Neural progenitor cell (in vitro differentiated cells): ENCODE measurements around the gene ABCC3. TPM values are rescaled to one million over a fixed set of nuclear protein-coding genes. Genes with fewer than 3 reads are reported as not detected.

ENCODE experiments used
- DNase-seq: peaks from one replicate; pipeline ENCODE4 v3.0.0-alpha.2; 2016; ENCODE audit warnings: low spot score
- H2AFZ ChIP-seq: fragments of 200-600 bp; sonication (generic); replicated peaks from 2 replicates; pipeline ENCODE4 v1.6.1; 2016; ENCODE audit warnings: antibody characterized with exemption
- H3F3A ChIP-seq: fragments of 200-600 bp; sonication (generic); 2 replicates; pipeline ENCODE4 v1.6.1; 2016; ENCODE audit warnings: antibody characterized with exemption, low read depth
- H3K27ac ChIP-seq: fragments of 200-600 bp; sonication (generic); 2 replicates; pipeline ENCODE4 v1.5.1; 2016; ENCODE audit warnings: mild to moderate bottlenecking
- H3K27me3 ChIP-seq: fragments of 200-600 bp; sonication (generic); 2 replicates; pipeline ENCODE4 v1.6.1; 2016; ENCODE audit warnings: mild to moderate bottlenecking, moderate library complexity
- H3K36me3 ChIP-seq: fragments of 200-600 bp; sonication (generic); 2 replicates; pipeline ENCODE4 v1.5.1; 2016
- H3K4me1 ChIP-seq: fragments of 200-600 bp; sonication (generic); 2 replicates; pipeline ENCODE4 v1.6.1; 2016; ENCODE audit warnings: mixed run types
- H3K4me2 ChIP-seq: fragments of 200-600 bp; sonication (generic); 2 replicates; pipeline ENCODE4 v1.6.1; 2016
- H3K4me3 ChIP-seq: fragments of 200-600 bp; sonication (generic); 2 replicates; pipeline ENCODE4 v1.5.1; 2016
- H3K79me2 ChIP-seq: fragments of 200-600 bp; sonication (generic); 2 replicates; pipeline ENCODE4 v1.6.1; 2016; ENCODE audit warnings: low read depth
- H3K9ac ChIP-seq: fragments of 200-600 bp; sonication (generic); 2 replicates; pipeline ENCODE4 v1.6.1; 2016
- H3K9me3 ChIP-seq: fragments of 200-600 bp; sonication (generic); 2 replicates; pipeline ENCODE4 v1.5.1; 2016; ENCODE audit warnings: low read depth
- H4K20me1 ChIP-seq: fragments of 200-600 bp; sonication (generic); 2 replicates; pipeline ENCODE4 v1.6.1; 2016; ENCODE audit warnings: low read depth
- H3K27ac Mint-ChIP-seq: 3 replicates; pipeline ENCODE4 v1.8.0; 2021; ENCODE audit warnings: mixed read lengths
- H3K27me3 Mint-ChIP-seq: 2 replicates; pipeline ENCODE4 v1.8.0; 2022; ENCODE audit warnings: low read depth, mild to moderate bottlenecking, inconsistent platforms, moderate library complexity, mixed read lengths; ENCODE audit not compliant: insufficient read depth
- H3K36me3 Mint-ChIP-seq: 3 replicates; pipeline ENCODE4 v1.8.0; 2021; ENCODE audit warnings: mixed read lengths
- H3K4me1 Mint-ChIP-seq: 3 replicates; pipeline ENCODE4 v1.8.0; 2021; ENCODE audit warnings: mixed read lengths
- H3K4me3 Mint-ChIP-seq: 3 replicates; pipeline ENCODE4 v1.8.0; 2021; ENCODE audit warnings: mild to moderate bottlenecking, moderate library complexity, mixed read lengths
- H3K9me3 Mint-ChIP-seq: 3 replicates; pipeline ENCODE4 v1.8.0; 2020; ENCODE audit warnings: mixed read lengths
- CTCF ChIP-seq: fragments of 200-600 bp; sonication (generic); IDR thresholded peaks from 2 replicates; pipeline ENCODE4 v1.5.1; 2017; ENCODE audit warnings: antibody characterized with exemption, mild to moderate bottlenecking
- EZH2 ChIP-seq: fragments of 200-600 bp; sonication (generic); IDR thresholded peaks from 2 replicates; pipeline ENCODE4 v1.6.1; 2017; ENCODE audit warnings: antibody characterized with exemption, mild to moderate bottlenecking, moderate library complexity
- EZH2phosphoT487 ChIP-seq: fragments of 200-600 bp; sonication (generic); IDR thresholded peaks from 2 replicates; pipeline ENCODE4 v1.6.1; 2017; ENCODE audit warnings: antibody characterized with exemption
- total RNA-seq: library from RNA; depleted of rRNA; stranded (reverse); fragments of >200 nt; gene quantifications from 2 replicates; pipeline ENCODE4 v1.2.3, GENCODE V29; 2015; ENCODE audit warnings: low replicate concordance

Gene ABCC3
- total RNA-seq, 1 donor from 2014 or later = not detected

- H3K27me3 Mint-ChIP-seq = peaks cover 10% of the 10 kb centered on the region
- no peaks in the 10 kb centered on the region for H3K9me3 Mint-ChIP-seq
- Histone ChIP-seq H3K4me2 (no peak overlapping the region), H3K4me3 (no peak overlapping the region), H3K36me3 (no peaks in the 10 kb centered on the region), H3K79me2 (no peaks in the 10 kb centered on the region), H3K4me1 (no peaks in the 10 kb centered on the region), H4K20me1 (no peaks in the 10 kb centered on the region), H3K27me3 (no peaks in the 10 kb centered on the region), H3F3A (no peaks in the 10 kb centered on the region), H3K27ac (no peak overlapping the region), H3K9me3 (no peaks in the 10 kb centered on the region), H3K9ac (no peak overlapping the region), H2AFZ (no peak overlapping the region)
- no peak overlapping the region for H3K27ac Mint-ChIP-seq
- H3K36me3 Mint-ChIP-seq = no peaks in the 10 kb centered on the region
- TF ChIP-seq CTCF (no peak), EZH2 (no peak), EZH2phosphoT487 (no peak)
- H3K4me3 Mint-ChIP-seq = no peak overlapping the region
- H3K4me1 Mint-ChIP-seq = peaks cover 2% of the 10 kb centered on the region
- no peak for DNase-seq
Measured at GRCh38 chr17:50675627-50676026, 40.9 kb downstream of the ABCC3 start.

- Mint-ChIP-seq H3K4me3 (no peak overlapping the region), H3K9me3 (no peaks in the 10 kb centered on the region), H3K36me3 (no peaks in the 10 kb centered on the region), H3K4me1 (peaks cover 4% of the 10 kb centered on the region), H3K27me3 (peaks cover 9% of the 10 kb centered on the region), H3K27ac (no peak overlapping the region)
- no peak overlapping the region for H2AFZ ChIP-seq
- TF ChIP-seq CTCF = no peak
- TF ChIP-seq EZH2 = no peak
- TF ChIP-seq EZH2phosphoT487 = no peak
- H3K4me1 ChIP-seq = no peaks in the 10 kb centered on the region
- H3K4me3 ChIP-seq = no peak overlapping the region
- H3K79me2 ChIP-seq = no peaks in the 10 kb centered on the region
- no peak overlapping the region for H3K27ac ChIP-seq
- no peak overlapping the region for H3K9ac ChIP-seq
- no peaks in the 10 kb centered on the region for H3K9me3 ChIP-seq
- no peak for DNase-seq
- no peaks in the 10 kb centered on the region for H3F3A ChIP-seq
- no peaks in the 10 kb centered on the region for H4K20me1 ChIP-seq
- H3K36me3 ChIP-seq = no peaks in the 10 kb centered on the region
- H3K27me3 ChIP-seq = no peaks in the 10 kb centered on the region
- H3K4me2 ChIP-seq = no peak overlapping the region
Measured at GRCh38 chr17:50676065-50676975, 41.6 kb downstream of the ABCC3 start.

- no peak for DNase-seq
- no peaks in the 10 kb centered on the region for H3K36me3 Mint-ChIP-seq
Measured at GRCh38 chr17:50677851-50678375, 43.2 kb downstream of the ABCC3 start.

More at GRCh38 chr17:50677851-50678375, 43.2 kb downstream of the ABCC3 start:
- H3K4me1 ChIP-seq = no peaks in the 10 kb centered on the region
- H3K27ac Mint-ChIP-seq = no peak overlapping the region
- H3F3A ChIP-seq = no peaks in the 10 kb centered on the region
- no peak overlapping the region for H2AFZ ChIP-seq
- no peaks in the 10 kb centered on the region for H3K9me3 ChIP-seq
- H3K4me2 ChIP-seq = no peak overlapping the region
- no peak for TF ChIP-seq CTCF
- no peaks in the 10 kb centered on the region for H3K27me3 ChIP-seq
- peaks cover 17% of the 10 kb centered on the region for H3K4me1 Mint-ChIP-seq
- no peak overlapping the region for H3K27ac ChIP-seq
- H3K9me3 Mint-ChIP-seq = no peaks in the 10 kb centered on the region
- H3K27me3 Mint-ChIP-seq = peaks cover 18% of the 10 kb centered on the region
- no peaks in the 10 kb centered on the region for H3K36me3 ChIP-seq
- no peaks in the 10 kb centered on the region for H4K20me1 ChIP-seq
- no peak overlapping the region for H3K4me3 Mint-ChIP-seq
- no peaks in the 10 kb centered on the region for H3K79me2 ChIP-seq
- H3K9ac ChIP-seq = no peak overlapping the region
- H3K4me3 ChIP-seq = no peak overlapping the region
